Femur (tissue), 1 donor: ENCODE results near the gene CBX4.

Experiments used
- DNase-seq: peaks from one replicate; pipeline ENCODE4 v3.0.0-alpha.2; 2017

The CBX4 gene

GRCh38 chr17:79839356-79840268, at the start of gene CBX4:
Gene CBX4, minus strand, starts transcription at chr17:79839440. Its CDS starts 189 bp downstream, at chr17:79839251.
- peak; percentile 96 for DNase-seq

- DNase-seq = no peak
Measured at GRCh38 chr17:79888009-79888540, 48.8 kb upstream of the CBX4 start.

- DNase-seq = no peak
Measured at GRCh38 chr17:79887451-79887991, 48.3 kb upstream of the CBX4 start.

- DNase-seq = no peak
Measured at GRCh38 chr17:79883202-79883601, 44.0 kb upstream of the CBX4 start.

GRCh38 chr17:79878329-79878947, 39.2 kb upstream of the CBX4 start:
- DNase-seq = no peak

GRCh38 chr17:79877041-79877440, 37.8 kb upstream of the CBX4 start:
- no peak for DNase-seq

GRCh38 chr17:79875511-79875910, 36.3 kb upstream of the CBX4 start:
- DNase-seq = no peak

GRCh38 chr17:79874329-79874981, 35.2 kb upstream of the CBX4 start:
- no peak for DNase-seq

GRCh38 chr17:79873583-79873982, 34.3 kb upstream of the CBX4 start:
- DNase-seq = no peak

- no peak for DNase-seq
Measured at GRCh38 chr17:79872762-79873161, 33.5 kb upstream of the CBX4 start.

GRCh38 chr17:79871131-79871530, 31.9 kb upstream of the CBX4 start:
- no peak for DNase-seq

GRCh38 chr17:79870540-79870939, 31.3 kb upstream of the CBX4 start:
- DNase-seq = no peak

GRCh38 chr17:79866791-79867518, 27.7 kb upstream of the CBX4 start:
- no peak for DNase-seq

GRCh38 chr17:79865351-79866210, 26.3 kb upstream of the CBX4 start:
- no peak for DNase-seq

GRCh38 chr17:79864617-79865250, 25.5 kb upstream of the CBX4 start:
- no peak for DNase-seq

GRCh38 chr17:79864147-79864546, 24.9 kb upstream of the CBX4 start:
- no peak for DNase-seq

GRCh38 chr17:79862771-79863440, 23.7 kb upstream of the CBX4 start:
- no peak for DNase-seq

- no peak for DNase-seq
Measured at GRCh38 chr17:79862238-79862637, 23.0 kb upstream of the CBX4 start.

GRCh38 chr17:79861413-79862216, 22.4 kb upstream of the CBX4 start:
- DNase-seq = no peak
